Body of pancreas (tissue), 4 donors: ENCODE results near the gene VAV2. TPM values are rescaled to one million over a fixed set of nuclear protein-coding genes. Genes with fewer than 3 reads are reported as not detected.
A peak's percentile ranks its signal among the peaks of the same experiment; 100 is the strongest.

ENCODE experiments used
- ATAC-seq: fragments of 150-250 bp; one replicate; pipeline ENCODE4 v1.9.1; 2016
- DNase-seq, 4 donors: peaks; one replicate each; pipeline ENCODE4 v3.0.0-alpha.2; 2019
- H3K27ac ChIP-seq, 4 donors: fragments of 200-600 bp; sonication (generic); 1 replicate in 3 of 4; 2 replicates in 1 of 4; pipeline versions ENCODE4 v1.5.1 to v1.6.1; 2016 to 2019; ENCODE audit warnings: mild to moderate bottlenecking in 1 of 4, mixed read lengths in 1 of 4, moderate library complexity in 1 of 4
- H3K27me3 ChIP-seq, 2 donors: fragments of 200-600 bp; sonication (generic); one replicate each; pipeline ENCODE4 v1.6.0; 2016; ENCODE audit warnings: mild to moderate bottlenecking in 1 of 2
- H3K36me3 ChIP-seq, 2 donors: fragments of 200-600 bp; sonication (generic); replicated peaks in 1 of 2; 2 replicates each; pipeline ENCODE4 v1.5.1; 2016; ENCODE audit warnings: low read depth in 2 of 2; ENCODE audit not compliant: insufficient read depth in 1 of 2
- H3K4me1 ChIP-seq: fragments of 200-600 bp; sonication (generic); one replicate; pipeline ENCODE4 v1.6.0; 2016
- H3K4me3 ChIP-seq, 2 donors: fragments of 200-600 bp; sonication (generic); 1 replicate in 1 of 2; 2 replicates in 1 of 2; pipeline ENCODE4 v1.5.1; 2016 to 2019
- H3K9me3 ChIP-seq, 3 donors: fragments of 200-600 bp; sonication (generic); 1 replicate in 2 of 3; 2 replicates in 1 of 3; pipeline ENCODE4 v1.5.1; 2016
- CTCF ChIP-seq, 7 experiments: fragments of 450-650 bp in 4 of 7; fragments of 200-600 bp in 3 of 7; sonication (generic) in 3 of 7; IDR thresholded peaks; one replicate each; pipeline ENCODE4 v1.5.1; 2016 to 2019; ENCODE audit warnings: antibody characterized with exemption in 7 of 7
- POLR2A ChIP-seq, 3 donors: fragments of 450-650 bp; IDR thresholded peaks; one replicate each; pipeline ENCODE4 v1.6.1; 2016; ENCODE audit warnings: antibody characterized with exemption in 3 of 3, mild to moderate bottlenecking in 2 of 3
- WGBS, 2 donors: methylation state at CpG; one replicate each; pipeline ENCODE4 v1.1.5; 2017; 5-methylcytosine and 5-hydroxymethylcytosine counted together
- intact Hi-C: fragments of 100-400 bp; cut with DNase I; formaldehyde crosslinking; loops from one replicate; pipeline ENCODE4 v1.15.1; 2023
- total RNA-seq, 2 donors: library from RNA; depleted of rRNA; stranded (reverse); fragments of >200 nt; gene quantifications; one replicate each; pipeline ENCODE4 v1.1.0, GENCODE V29; 2016

Gene VAV2
- total RNA-seq, 2 donors from 2014 or later, result 31.6 to 32.3 TPM

GRCh38 chr9:133770076-133770777, 221.9 kb downstream of the VAV2 start:
- ATAC-seq (peak; percentile 12), DNase-seq (peak; percentile 40 to 73 (median 50))
- H3K9me3 ChIP-seq, result no peaks in the 10 kb centered on the region
- intact Hi-C loops, result no loop called here
- peaks cover 0 to 18% of the 10 kb centered on the region in 2 donors for H3K36me3 ChIP-seq
- H3K4me1 ChIP-seq, result peaks cover 35% of the 10 kb centered on the region
- H3K27ac ChIP-seq, result peak overlapping the region; percentile 84 to 94 (median 92)
- TF ChIP-seq POLR2A (IDR thresholded peaks at IDR 0.05) (peak in 1 of 3 donors; percentile 33), CTCF (IDR thresholded peaks at IDR 0.05) (peak in 1 of 7 experiments; percentile 8)
- WGBS, 2 donors, result 30 to 45% methylated on average over 3 to 16 of the region's 16 CpGs
- H3K27me3 ChIP-seq, result no peaks in the 10 kb centered on the region
- no peak overlapping the region for H3K4me3 ChIP-seq

- peak; percentile 12 for ATAC-seq
- Histone ChIP-seq H3K36me3 (peaks cover 0 to 13% of the 10 kb centered on the region in 2 donors), H3K27me3 (no peaks in the 10 kb centered on the region), H3K4me1 (peaks cover 35% of the 10 kb centered on the region), H3K9me3 (no peaks in the 10 kb centered on the region), H3K27ac (peak overlapping the region; percentile 84 to 94 (median 92)), H3K4me3 (peak overlapping the region in 1 of 2 donors; percentile 70)
- peak in 2 of 4 donors; percentile 18 to 27 for DNase-seq
- intact Hi-C loops, result no loop called here
- 45 to 57% methylated on average over 7 to 17 of the region's 17 CpGs for WGBS, 2 donors
- TF ChIP-seq CTCF (IDR thresholded peaks at IDR 0.05) (no peak), POLR2A (IDR thresholded peaks at IDR 0.05) (no peak)
Observed at GRCh38 chr9:133769511-133770075, 222.5 kb downstream of the VAV2 start.

GRCh38 chr9:133768859-133769510, 223.1 kb downstream of the VAV2 start:
- 35 to 46% methylated on average over 10 to 15 of the region's 15 CpGs for WGBS, 2 donors
- DNase-seq (peak; percentile 97 to 99 (median 98)), ATAC-seq (peak; percentile 93)
- H3K27ac ChIP-seq, result peak overlapping the region; percentile 84 to 94 (median 92)
- TF ChIP-seq POLR2A (IDR thresholded peaks at IDR 0.05) (peak; percentile 80 to 97 (median 93)), CTCF (IDR thresholded peaks at IDR 0.05) (peak; percentile 38 to 92 (median 82))
- no peaks in the 10 kb centered on the region for H3K9me3 ChIP-seq
- H3K4me1 ChIP-seq, result peaks cover 35% of the 10 kb centered on the region
- H3K27me3 ChIP-seq, result no peaks in the 10 kb centered on the region
- H3K4me3 ChIP-seq, result peak overlapping the region in 1 of 2 donors; percentile 70
- intact Hi-C loops, result no loop called here
- peaks cover 0 to 8% of the 10 kb centered on the region in 2 donors for H3K36me3 ChIP-seq

GRCh38 chr9:133768371-133768858, 223.7 kb downstream of the VAV2 start:
- Histone ChIP-seq H3K36me3 (peaks cover 0 to 10% of the 10 kb centered on the region in 2 donors), H3K4me1 (peaks cover 35% of the 10 kb centered on the region), H3K4me3 (no peak overlapping the region), H3K27ac (peak overlapping the region in 2 of 4 donors; percentile 2 to 94), H3K9me3 (no peaks in the 10 kb centered on the region), H3K27me3 (no peaks in the 10 kb centered on the region)
- no peak for ATAC-seq
- DNase-seq, result peak in 3 of 4 donors; percentile 8 to 28 (median 11)
- WGBS, 2 donors, result 77 to 81% methylated on average over 8 to 17 of the region's 17 CpGs
- intact Hi-C loops, result no loop called here
- TF ChIP-seq POLR2A (IDR thresholded peaks at IDR 0.05), result no peak
- TF ChIP-seq CTCF (IDR thresholded peaks at IDR 0.05), result no peak
